ENCODE results near the gene CACFD1.

The CACFD1 gene

DNA sequence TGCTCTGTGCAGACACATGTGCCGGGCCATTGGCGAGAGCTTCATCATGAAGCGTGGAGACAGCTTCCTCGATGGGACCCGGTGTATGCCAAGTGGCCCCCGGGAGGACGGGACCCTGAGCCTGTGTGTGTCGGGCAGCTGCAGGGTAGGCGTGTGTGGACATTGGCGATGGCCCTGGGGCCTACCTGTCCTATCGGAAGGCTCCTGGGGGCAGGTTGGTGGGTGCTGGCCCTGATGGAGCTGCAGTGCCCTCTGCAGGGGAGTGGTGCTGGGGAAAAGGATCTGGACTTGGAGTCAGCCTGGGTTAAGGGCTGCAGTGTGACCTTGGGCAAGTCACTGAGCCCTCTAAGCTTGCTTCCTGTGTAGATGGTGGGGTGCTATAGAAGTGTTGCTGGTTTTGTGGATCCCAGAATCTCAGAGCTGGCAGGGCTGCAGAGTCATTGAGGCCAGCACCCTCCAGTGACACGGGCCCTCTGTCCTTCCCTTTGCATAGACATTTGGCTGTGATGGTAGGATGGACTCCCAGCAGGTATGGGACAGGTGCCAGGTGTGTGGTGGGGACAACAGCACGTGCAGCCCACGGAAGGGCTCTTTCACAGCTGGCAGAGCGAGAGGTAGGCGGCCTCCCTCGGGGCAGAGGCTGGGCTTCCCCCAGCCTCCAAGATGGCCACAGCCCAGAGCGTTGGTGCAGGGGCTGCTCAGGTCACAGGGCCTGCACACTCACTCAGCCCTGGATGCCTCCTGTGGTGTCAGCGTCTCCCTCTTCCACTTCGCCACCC, 21.8 kb upstream of the CACFD1 start:
- CTCF ChIA-PET = interaction anchor here (0.6 to 1.2 kb wide), 15 partner anchors 9 to 370 kb away, joined by 3 to 6 read pairs (median 3); no protein-coding TSS in a partner anchor
- Histone ChIP-seq H3K36me3 (ENCODE audit: control insufficient read depth in 2 of 2, insufficient read depth in 1 of 2, low read length in 2 of 2) (no peaks in the 10 kb centered on the region), H3K9me3 (ENCODE audit: control insufficient read depth, insufficient read depth, low read depth, low read length) (no peaks in the 10 kb centered on the region), H3K27ac (ENCODE audit: extremely low read depth, low read depth, low read length) (no peak overlapping the region), H3K4me3 (ENCODE audit: low read depth, low read length) (no peak overlapping the region), H3K4me1 (ENCODE audit: control insufficient read depth, insufficient read depth, low read length) (no peaks in the 10 kb centered on the region)
- POLR2A ChIA-PET = no interaction called here
- TF ChIP-seq ZNF654 (tag by site-specific recombination; IDR thresholded peaks at IDR 0.05; ENCODE audit: low read depth) = peak; percentile 12; the same call in 1 of the 2 replicates
- TF ChIP-seq, protein P1, sequence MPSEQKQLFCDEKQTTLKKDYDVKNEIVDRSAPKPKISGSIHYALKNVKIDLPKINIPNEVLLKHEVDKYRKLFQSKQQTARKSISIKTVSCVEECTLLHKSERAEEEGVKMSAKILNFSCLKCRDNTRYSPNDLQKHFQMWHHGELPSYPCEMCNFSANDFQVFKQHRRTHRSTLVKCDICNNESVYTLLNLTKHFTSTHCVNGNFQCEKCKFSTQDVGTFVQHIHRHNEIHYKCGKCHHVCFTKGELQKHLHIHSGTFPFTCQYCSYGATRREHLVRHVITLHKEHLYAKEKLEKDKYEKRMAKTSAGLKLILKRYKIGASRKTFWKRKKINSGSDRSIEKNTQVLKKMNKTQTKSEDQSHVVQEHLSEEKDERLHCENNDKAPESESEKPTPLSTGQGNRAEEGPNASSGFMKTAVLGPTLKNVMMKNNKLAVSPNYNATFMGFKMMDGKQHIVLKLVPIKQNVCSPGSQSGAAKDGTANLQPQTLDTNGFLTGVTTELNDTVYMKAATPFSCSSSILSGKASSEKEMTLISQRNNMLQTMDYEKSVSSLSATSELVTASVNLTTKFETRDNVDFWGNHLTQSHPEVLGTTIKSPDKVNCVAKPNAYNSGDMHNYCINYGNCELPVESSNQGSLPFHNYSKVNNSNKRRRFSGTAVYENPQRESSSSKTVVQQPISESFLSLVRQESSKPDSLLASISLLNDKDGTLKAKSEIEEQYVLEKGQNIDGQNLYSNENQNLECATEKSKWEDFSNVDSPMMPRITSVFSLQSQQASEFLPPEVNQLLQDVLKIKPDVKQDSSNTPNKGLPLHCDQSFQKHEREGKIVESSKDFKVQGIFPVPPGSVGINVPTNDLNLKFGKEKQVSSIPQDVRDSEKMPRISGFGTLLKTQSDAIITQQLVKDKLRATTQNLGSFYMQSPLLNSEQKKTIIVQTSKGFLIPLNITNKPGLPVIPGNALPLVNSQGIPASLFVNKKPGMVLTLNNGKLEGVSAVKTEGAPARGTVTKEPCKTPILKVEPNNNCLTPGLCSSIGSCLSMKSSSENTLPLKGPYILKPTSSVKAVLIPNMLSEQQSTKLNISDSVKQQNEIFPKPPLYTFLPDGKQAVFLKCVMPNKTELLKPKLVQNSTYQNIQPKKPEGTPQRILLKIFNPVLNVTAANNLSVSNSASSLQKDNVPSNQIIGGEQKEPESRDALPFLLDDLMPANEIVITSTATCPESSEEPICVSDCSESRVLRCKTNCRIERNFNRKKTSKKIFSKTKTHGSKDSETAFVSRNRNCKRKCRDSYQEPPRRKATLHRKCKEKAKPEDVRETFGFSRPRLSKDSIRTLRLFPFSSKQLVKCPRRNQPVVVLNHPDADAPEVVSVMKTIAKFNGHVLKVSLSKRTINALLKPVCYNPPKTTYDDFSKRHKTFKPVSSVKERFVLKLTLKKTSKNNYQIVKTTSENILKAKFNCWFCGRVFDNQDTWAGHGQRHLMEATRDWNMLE (tag by site-specific recombination; conservative IDR thresholded peaks at IDR 0.05; ENCODE audit: low read depth) = no peak
- TF ChIP-seq, protein P2, sequence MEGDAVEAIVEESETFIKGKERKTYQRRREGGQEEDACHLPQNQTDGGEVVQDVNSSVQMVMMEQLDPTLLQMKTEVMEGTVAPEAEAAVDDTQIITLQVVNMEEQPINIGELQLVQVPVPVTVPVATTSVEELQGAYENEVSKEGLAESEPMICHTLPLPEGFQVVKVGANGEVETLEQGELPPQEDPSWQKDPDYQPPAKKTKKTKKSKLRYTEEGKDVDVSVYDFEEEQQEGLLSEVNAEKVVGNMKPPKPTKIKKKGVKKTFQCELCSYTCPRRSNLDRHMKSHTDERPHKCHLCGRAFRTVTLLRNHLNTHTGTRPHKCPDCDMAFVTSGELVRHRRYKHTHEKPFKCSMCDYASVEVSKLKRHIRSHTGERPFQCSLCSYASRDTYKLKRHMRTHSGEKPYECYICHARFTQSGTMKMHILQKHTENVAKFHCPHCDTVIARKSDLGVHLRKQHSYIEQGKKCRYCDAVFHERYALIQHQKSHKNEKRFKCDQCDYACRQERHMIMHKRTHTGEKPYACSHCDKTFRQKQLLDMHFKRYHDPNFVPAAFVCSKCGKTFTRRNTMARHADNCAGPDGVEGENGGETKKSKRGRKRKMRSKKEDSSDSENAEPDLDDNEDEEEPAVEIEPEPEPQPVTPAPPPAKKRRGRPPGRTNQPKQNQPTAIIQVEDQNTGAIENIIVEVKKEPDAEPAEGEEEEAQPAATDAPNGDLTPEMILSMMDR (tag by site-specific recombination; IDR thresholded peaks at IDR 0.05) = peak; percentile 66

DNA sequence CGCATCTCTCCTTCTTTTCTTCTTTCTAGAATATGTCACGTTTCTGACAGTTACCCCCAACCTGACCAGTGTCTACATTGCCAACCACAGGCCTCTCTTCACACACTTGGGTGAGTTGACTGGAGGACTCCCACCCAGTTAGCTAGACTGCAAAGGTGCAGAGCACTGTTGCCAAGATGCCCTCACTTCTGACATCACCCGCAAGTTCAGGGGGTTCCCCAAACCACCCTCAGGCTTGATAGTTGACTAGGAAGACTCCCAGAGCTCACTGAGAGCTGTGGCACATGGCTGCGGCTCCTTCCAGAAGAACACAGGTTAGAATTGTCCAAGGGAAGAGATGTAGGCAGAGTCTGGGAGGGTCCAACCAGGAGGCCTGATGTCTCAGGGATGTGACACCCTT, 20.4 kb upstream of the CACFD1 start:
- CTCF ChIA-PET = interaction anchor here (1.1 kb wide), 1 partner anchor 22 kb away, joined by 5 read pairs; no protein-coding TSS in a partner anchor
- H3K9me3 ChIP-seq (ENCODE audit: control insufficient read depth, insufficient read depth, low read depth, low read length) = no peaks in the 10 kb centered on the region
- H3K4me3 ChIP-seq (ENCODE audit: low read depth, low read length) = no peak overlapping the region
- no peaks in the 10 kb centered on the region for H3K4me1 ChIP-seq (ENCODE audit: control insufficient read depth, insufficient read depth, low read length)
- H3K27ac ChIP-seq (ENCODE audit: extremely low read depth, low read depth, low read length) = no peak overlapping the region
- no peaks in the 10 kb centered on the region for H3K36me3 ChIP-seq (ENCODE audit: control insufficient read depth in 2 of 2, insufficient read depth in 1 of 2, low read length in 2 of 2)
- POLR2A ChIA-PET = interaction anchor here (1.6 kb wide), 1 partner anchor 9 kb away, joined by 4 read pairs; no protein-coding TSS in a partner anchor
- TF ChIP-seq ZBTB21 (tag by site-specific recombination; IDR thresholded peaks at IDR 0.05) (no peak), ZNF529 (tag by site-specific recombination; IDR thresholded peaks at IDR 0.05; ENCODE audit: insufficient replicate concordance) (no peak), GLI2 (tag by site-specific recombination; IDR thresholded peaks at IDR 0.05; ENCODE audit: borderline replicate concordance, low read depth) (no peak), ZNF701 (tag by site-specific recombination; IDR thresholded peaks at IDR 0.05) (no peak), ZNF248 (tag by site-specific recombination; IDR thresholded peaks at IDR 0.05) (no peak), ZNF416 (tag by site-specific recombination; IDR thresholded peaks at IDR 0.05) (no peak), ZNF548 (tag by site-specific recombination; IDR thresholded peaks at IDR 0.05) (no peak)
- TF ChIP-seq, protein P3, sequence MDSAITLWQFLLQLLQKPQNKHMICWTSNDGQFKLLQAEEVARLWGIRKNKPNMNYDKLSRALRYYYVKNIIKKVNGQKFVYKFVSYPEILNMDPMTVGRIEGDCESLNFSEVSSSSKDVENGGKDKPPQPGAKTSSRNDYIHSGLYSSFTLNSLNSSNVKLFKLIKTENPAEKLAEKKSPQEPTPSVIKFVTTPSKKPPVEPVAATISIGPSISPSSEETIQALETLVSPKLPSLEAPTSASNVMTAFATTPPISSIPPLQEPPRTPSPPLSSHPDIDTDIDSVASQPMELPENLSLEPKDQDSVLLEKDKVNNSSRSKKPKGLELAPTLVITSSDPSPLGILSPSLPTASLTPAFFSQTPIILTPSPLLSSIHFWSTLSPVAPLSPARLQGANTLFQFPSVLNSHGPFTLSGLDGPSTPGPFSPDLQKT (IDR thresholded peaks at IDR 0.05; ENCODE audit: borderline replicate concordance, low read depth, low read length) = no peak
- TF ChIP-seq, protein P2 (tag by site-specific recombination; IDR thresholded peaks at IDR 0.05) = no peak
- TF ChIP-seq, protein P4, sequence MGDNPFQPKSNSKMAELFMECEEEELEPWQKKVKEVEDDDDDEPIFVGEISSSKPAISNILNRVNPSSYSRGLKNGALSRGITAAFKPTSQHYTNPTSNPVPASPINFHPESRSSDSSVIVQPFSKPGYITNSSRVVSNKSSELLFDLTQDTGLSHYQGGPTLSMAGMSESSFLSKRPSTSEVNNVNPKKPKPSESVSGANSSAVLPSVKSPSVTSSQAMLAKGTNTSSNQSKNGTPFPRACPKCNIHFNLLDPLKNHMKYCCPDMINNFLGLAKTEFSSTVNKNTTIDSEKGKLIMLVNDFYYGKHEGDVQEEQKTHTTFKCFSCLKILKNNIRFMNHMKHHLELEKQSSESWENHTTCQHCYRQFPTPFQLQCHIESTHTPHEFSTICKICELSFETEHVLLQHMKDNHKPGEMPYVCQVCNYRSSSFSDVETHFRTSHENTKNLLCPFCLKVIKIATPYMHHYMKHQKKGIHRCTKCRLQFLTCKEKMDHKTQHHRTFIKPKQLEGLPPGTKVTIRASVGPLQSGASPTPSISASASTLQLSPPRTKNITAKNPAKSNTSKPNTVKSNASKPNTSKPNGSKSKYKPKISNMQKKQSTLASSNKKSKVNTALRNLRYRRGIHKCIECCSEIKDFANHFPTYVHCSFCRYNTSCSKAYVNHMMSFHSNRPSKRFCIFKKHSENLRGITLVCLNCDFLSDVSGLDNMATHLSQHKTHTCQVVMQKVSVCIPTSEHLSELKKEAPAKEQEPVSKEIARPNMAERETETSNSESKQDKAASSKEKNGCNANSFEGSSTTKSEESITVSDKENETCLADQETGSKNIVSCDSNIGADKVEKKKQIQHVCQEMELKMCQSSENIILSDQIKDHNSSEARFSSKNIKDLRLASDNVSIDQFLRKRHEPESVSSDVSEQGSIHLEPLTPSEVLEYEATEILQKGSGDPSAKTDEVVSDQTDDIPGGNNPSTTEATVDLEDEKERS (tag by site-specific recombination; IDR thresholded peaks at IDR 0.05) = no peak
- TF ChIP-seq, protein P5, sequence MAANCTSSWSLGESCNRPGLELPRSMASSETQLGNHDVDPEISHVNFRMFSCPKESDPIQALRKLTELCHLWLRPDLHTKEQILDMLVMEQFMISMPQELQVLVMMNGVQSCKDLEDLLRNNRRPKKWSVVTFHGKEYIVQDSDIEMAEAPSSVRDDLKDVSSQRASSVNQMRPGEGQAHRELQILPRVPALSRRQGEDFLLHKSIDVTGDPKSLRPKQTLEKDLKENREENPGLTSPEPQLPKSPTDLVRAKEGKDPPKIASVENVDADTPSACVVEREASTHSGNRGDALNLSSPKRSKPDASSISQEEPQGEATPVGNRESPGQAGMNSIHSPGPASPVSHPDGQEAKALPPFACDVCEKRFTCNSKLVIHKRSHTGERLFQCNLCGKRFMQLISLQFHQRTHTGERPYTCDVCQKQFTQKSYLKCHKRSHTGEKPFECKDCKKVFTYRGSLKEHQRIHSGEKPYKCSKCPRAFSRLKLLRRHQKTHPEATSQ (tag by site-specific recombination; IDR thresholded peaks at IDR 0.05) = no peak
- TF ChIP-seq, protein P6, sequence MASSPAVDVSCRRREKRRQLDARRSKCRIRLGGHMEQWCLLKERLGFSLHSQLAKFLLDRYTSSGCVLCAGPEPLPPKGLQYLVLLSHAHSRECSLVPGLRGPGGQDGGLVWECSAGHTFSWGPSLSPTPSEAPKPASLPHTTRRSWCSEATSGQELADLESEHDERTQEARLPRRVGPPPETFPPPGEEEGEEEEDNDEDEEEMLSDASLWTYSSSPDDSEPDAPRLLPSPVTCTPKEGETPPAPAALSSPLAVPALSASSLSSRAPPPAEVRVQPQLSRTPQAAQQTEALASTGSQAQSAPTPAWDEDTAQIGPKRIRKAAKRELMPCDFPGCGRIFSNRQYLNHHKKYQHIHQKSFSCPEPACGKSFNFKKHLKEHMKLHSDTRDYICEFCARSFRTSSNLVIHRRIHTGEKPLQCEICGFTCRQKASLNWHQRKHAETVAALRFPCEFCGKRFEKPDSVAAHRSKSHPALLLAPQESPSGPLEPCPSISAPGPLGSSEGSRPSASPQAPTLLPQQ (tag by site-specific recombination; IDR thresholded peaks at IDR 0.05) = no peak
